Activated CD8-positive, alpha-beta memory T cell treated with anti-CD3 and anti-CD28 coated beads, Interleukin-2, amount 50 U/mL, for 48 hours (primary cell): ENCODE data around the gene DNAH6.
"Not testable (repeated sequence)": the region's sequence is repeated elsewhere in the genome, so short reads cannot be mapped to it uniquely, and the experiment has no call there.

ENCODE experiments used
- DNase-seq: peaks from one replicate; pipeline ENCODE4 v3.0.0-alpha.2; 2020

Gene DNAH6

DNA sequence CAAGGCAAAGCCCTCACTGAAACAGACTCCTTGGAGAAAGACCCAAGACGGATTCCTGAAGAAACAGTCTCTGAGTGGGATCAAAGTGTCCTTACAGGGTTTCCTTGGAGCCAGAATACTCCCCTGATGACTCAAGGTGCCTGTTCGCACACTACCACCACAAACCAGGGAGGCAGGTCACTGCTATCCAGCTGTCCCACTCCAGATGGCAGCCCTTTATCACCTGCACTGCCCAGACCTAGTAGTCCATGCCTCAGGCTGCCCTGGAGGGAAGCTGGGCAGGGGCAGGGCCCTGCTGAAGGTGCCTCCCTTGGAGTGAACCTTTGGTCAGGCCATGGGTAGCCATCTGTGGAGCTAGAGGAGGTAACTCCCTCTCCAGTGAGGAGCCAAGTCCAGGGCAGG, 330.4 kb downstream of the DNAH6 start:
- peak; percentile 53 for DNase-seq

DNA sequence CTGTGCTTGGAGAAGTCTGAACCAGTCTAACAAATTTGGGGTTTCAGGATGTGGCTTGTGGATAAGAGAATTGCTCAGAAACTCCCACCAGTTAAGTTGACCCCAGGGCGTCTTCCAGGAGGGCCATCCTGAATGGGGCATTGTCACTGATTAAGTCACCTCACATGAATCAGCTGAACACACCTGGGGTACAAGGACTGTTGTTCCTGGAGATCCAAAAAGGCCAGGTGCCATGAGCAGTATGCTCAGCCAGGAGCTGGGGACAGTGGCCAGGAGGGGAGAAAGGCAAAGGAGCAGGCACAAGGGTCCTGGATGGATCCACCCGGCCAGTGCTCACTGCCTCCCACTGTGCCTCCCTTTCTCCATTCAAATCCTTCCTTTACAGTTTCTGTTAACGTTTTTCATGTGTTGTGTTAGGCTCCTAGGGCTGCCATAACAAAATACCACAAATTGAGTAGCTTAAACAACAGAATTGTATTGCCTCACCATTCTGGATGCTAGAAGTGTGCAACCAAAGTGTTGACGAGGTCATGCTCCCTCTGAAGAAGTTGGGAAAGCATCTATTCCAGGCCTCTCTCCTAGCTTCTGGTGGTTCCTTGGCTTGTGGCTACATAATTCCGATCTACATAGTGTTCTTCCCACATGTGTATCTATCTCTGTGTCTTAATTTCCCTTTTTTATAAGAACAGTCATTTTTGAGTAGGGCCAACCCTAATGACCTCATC, 331.2 kb downstream of the DNAH6 start:
- peak; percentile 52 for DNase-seq

DNA sequence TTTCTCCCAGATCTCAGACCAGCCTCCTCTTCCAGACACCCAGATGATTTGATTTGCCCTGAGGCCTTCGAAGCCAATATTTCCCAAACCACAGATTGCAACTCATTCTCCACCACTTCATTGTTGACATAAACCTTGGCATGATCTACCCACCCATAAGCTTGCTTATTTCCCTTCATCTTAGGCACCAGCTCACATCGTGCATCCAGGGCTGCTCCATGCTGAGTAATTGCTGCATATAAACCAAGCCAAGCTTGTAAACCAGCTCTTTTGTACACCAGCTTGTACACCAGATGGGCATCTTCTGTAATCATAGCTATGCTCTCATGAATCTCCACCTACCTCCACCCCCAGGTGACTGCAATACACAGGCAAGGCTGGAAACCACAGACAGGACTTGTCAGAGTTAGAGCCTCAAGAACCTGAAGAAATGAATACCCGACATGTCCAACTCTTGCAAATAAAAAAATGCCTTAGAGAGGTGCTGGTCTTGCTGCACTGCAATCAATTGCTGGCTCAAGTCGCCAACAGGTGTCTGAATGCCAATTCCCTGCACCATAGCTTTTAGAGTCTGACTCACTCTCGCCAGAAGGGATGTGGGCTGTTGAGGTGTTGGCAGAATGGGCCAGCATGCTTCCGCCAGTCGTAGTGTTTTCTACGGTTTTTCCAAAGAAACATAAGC, 333.1 kb downstream of the DNAH6 start:
- peak; percentile 55 for DNase-seq

DNA sequence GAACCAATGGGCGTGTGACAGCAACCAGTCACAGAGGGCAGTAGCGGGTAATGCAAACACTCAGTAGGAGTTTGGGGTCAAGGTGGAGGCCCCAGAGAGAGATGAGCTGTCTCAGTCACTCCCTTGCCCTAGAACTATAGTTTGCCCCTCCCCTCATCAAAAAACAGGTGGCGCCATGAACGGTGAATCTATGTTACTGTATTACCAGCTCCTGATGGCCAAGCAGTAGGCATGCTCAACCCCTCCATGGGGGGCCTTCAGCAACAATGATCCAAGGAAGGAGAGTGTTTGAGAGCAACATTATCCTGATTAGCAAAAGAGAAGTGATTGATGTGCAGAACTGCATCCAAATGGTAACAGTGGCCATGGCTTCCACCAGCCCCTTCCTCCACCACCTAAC, 334.2 kb downstream of the DNAH6 start:
- peak; percentile 48 for DNase-seq

DNA sequence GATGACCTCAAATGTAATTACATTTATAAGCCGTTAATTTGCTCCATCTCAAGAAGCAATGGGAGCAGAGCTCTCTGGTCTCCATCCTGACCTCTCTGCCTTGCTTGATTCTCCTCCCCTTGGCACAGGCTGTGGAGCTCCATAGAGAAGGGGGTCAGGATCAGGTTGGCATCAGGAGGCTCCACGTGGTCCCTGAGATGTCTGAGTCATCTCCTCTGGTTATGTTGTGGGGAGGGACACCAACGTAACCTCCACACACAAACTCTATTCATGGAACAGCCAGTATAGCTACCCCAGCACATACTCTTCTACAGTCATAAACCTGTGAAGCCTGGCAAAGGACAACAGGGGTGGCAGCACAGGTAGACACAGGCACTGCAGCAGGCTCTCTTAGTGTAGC, 335.6 kb downstream of the DNAH6 start:
- DNase-seq, result peak; percentile 39

DNA sequence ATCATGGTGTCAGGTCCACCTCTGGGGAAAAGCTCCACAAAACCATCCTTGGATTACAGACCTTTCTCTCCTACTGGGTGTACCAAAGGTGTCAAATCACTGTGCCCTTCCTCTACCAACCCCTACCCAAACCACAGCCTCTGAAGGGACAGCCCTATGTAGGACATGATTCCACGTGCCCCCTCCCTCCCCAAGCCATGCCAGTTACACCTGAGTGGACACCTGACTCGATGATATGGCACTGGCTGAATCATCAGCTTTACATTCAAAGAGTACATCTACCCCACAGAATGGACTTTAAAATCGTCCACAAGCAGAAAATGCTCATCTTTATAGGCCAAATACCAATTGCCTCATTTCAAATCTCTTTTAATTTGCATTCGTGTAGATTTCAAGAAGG, 338.6 kb downstream of the DNAH6 start:
- peak; percentile 38 for DNase-seq

DNA sequence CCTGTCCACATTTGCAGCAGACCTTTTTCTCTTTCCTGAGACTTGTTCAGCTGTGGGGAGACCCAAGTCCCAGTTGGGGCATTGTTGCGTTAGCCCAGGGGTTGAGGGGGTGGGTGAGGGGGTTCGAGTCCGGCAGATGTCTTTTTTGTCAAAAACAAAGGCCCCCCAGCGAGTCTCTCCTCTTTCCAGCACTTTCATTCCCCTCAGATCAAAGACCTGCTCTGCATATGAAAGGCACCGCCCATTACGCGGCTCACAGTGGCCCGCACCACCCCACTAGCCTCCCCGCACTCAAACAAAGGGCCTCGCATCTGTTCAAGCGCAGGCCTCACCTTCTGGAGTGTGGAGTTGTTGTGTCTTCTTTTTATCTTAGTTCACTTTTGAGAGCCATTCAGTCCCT, 339.4 kb downstream of the DNAH6 start:
- peak; percentile 50 for DNase-seq

DNA sequence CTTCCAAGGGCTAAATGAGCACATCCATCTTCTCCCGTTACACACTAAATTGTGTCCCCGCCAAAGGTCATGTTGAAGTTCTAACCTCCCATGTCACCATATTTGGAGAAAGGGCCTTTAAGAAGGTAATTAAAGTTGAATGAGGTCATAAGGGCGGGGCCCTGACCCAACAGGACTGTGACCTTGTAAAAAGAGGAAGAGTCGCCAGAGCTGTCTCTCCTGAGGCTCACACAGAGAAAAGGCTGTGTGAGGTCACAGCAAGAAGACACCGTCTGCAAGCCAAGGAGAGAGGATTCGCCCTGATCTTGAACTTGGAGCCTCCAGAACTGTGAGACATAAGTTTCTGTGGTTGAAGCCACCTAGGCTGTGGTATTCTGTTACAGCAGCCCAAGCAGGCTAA, 340.5 kb downstream of the DNAH6 start:
- DNase-seq, result peak; percentile 59

DNA sequence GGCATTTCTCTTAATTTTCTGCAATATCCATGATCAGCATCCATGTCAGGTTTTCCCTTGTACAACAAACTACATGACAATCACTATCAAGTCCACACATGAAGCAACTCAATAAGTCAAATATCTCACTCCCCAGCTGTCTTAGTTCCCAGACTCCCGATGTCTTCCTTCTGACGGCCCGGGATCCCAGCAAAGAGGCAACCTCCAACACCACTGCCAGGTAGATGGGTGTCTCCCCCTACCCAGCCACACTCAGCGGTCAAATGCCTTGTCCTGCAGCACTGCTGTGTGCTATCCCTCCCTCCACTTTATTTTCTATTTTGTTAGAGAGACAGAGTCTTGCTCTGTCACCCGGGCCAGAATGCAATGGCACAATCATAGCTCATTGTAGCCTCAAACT, 341.3 kb downstream of the DNAH6 start:
- peak; percentile 44 for DNase-seq

DNA sequence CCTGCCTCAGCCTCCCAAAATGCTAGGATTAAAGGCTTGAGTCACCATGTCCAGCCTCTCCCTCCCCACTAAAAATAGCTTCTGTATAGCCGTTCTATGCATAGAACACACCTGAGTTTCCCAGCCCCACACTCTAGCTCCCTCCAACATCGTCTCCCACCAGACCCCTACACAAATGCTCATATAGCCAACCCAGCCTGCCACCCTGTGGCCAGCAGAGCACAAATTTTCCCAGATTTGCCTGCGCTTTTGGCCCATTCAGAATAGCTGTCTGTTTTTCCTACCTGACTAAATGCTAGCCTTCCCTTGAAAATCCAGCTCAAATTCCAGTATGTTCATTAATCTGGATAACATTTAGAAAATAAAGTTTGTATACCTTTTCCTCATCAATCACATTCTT, 341.8 kb downstream of the DNAH6 start:
- DNase-seq, result peak; percentile 40

DNA sequence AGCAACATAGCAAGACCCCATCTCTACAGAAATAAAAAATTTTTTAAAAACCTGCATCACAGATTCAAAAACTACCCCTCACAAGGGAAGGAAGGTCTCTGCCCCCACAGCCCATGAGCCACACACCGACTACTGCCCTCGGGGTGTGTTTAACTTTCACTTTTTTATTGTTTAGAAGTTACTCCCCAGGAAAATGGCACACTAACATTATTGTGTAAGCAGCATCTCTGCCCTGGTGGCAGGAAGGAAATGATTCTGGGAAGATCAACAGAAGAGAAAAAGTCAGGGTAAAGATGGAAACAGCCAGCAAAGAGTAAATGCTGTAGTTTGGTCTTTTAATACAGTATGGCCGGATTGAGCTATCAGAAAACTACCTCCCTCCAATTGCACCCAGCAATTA, 342.6 kb downstream of the DNAH6 start:
- DNase-seq, result peak; percentile 28

DNA sequence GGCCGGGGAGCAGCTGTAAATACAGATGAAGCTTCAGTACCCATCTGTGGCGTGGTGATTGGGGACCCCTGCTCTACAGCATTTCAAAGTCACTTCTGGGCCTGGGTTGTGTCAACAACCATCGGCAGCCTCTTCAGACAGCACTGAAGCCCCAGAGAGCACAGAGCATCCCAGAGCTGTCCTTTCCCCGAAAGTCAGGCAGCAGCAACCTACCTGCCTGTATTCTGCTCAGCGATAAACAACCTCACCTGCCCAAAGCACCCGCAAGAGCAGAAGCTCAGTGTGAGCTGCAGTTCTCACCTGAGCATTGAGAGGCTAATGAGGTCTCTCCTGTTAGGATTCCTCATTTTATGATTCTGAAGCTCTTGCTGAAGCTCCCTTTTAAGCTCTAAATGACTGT, 345.2 kb downstream of the DNAH6 start:
- DNase-seq, result peak; percentile 50

DNA sequence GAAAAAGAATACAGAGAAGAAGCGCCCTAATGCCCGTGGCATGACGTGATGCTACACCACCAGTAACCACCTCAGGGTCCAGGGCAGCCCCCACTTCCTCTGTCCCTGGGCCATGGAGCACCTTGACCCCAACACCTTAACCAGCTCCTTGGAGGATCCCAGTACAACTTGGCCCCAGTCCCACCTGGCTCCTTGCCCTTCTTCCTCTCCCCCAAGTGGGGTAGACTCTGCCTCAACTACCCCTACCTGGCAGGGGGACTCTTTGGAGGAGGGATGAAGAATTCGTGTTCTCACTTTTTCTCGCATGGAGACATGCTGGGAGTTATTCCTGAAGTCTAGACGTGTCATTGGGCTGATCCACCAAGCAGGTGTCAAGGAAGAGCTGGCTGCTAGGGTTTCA, 345.7 kb downstream of the DNAH6 start:
- DNase-seq, result peak; percentile 51

DNA sequence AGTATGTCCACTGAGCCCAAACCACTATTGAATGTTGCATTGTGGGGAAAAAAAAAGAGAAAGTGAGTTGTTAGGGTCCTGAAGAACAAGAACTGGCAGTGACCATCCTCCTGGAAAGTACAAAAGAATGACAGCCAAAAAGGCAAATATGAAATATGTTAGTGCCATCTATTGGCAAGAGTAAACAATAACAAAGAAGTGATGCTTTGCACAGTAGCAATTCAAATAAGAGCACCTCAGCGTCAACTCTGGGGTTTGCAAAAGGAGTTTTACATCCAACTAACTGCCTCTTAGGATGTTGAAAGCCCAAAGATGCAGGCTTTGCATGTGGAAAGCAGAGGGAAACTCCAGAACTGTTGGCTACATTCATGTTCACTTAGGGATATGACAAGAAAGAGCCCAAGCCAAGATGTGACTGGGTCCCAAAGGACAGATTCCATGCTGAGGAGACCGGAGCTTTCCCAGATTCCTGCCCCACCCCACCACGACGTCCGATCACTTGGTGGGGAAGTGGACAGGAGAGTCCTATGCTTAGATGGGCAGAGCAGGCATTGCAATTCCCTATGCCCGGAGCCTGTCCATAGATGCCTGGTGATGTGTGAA, 349.0 kb downstream of the DNAH6 start:
- DNase-seq, result peak; percentile 41

DNA sequence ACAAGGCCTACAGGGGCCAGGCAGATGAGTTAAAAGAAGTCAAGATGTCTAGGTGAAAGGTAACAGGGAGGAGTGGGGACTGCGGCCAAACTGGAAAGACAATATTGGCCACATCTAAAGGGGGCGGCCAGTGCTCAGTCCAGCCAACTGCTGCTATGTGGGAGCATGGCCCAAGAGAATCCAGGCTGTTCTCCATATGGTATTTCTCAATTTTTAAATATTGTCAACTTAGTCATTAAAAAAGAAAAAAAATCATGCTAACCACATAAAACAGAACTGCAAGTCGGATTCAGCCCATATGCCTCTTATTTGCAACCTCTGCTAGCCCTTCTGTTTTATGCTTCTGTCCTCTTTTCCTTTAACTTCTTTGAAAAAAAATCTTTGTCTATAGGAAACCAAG, 349.8 kb downstream of the DNAH6 start:
- no peak for DNase-seq

DNA sequence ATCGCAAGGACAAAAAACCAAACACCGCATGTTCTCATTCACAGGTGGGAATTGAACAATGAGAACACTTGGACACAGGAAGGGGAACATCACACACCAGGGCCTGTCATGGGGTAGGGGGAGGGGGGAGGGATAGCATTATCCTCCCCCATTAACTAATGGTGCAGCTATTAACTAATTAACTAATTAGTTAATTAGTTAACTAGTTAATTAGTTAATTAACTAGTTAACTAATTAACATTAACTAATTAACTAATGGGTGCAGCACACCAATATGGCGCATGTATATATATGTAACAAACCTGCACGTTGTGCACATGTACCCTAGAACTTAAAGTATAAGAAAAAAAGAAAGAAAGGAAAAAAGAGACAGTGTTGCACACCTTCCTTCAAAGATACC, 352.0 kb downstream of the DNAH6 start:
- not testable (repeated sequence) for DNase-seq
